ENCODE results near the gene IFI30. TPM values are rescaled to one million over a fixed set of nuclear protein-coding genes. Genes with fewer than 3 reads are reported as not detected.

The IFI30 gene
- total RNA-seq, 1 donor from 2014 or later: 22.8 TPM

DNA sequence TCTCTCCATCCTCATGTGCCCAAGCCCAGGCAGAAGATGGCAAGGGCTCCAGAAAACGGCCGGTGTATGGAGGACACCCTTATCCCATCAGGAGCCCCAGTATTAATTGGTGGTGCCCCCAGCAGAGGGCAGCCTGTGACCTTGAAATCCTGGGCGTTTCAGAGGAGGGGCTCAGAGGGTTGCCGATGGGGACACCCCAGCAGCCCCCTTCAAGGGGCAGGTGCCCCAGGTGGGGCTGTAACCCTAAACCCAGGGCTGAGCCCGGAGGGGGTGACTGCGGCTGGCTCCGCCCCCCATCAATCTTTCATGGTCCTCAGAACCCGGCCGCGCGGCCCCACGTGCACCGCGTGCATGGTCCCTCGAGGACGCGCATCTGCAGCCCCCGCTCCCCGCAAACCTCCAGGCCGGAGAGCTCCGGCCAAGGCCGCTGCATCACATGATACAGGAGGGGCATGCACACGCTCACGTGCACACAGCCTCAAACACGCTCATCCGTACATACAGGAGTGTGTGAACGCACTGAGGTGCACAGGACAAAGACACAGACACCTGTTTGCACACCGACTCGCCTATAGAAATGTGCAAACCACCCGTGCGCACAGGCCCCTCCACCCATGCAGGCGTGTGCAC is 29.3 kb downstream of the IFI30 start:
- Mint-ChIP-seq H3K27ac (peak overlapping the region; percentile 96), H3K4me3 (peak overlapping the region; percentile 96), H3K4me1 (ENCODE audit: unreplicated experiment) (peaks cover 8% of the 10 kb centered on the region), H3K27me3 (no peaks in the 10 kb centered on the region), H3K36me3 (peaks cover 8% of the 10 kb centered on the region), H3K9me3 (no peaks in the 10 kb centered on the region)
- DNase-seq (ENCODE audit: extremely low spot score, unreplicated experiment): no peak
- TF ChIP-seq, protein P1, sequence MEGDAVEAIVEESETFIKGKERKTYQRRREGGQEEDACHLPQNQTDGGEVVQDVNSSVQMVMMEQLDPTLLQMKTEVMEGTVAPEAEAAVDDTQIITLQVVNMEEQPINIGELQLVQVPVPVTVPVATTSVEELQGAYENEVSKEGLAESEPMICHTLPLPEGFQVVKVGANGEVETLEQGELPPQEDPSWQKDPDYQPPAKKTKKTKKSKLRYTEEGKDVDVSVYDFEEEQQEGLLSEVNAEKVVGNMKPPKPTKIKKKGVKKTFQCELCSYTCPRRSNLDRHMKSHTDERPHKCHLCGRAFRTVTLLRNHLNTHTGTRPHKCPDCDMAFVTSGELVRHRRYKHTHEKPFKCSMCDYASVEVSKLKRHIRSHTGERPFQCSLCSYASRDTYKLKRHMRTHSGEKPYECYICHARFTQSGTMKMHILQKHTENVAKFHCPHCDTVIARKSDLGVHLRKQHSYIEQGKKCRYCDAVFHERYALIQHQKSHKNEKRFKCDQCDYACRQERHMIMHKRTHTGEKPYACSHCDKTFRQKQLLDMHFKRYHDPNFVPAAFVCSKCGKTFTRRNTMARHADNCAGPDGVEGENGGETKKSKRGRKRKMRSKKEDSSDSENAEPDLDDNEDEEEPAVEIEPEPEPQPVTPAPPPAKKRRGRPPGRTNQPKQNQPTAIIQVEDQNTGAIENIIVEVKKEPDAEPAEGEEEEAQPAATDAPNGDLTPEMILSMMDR (conservative IDR thresholded peaks at IDR 0.05): peak; percentile 55

DNA sequence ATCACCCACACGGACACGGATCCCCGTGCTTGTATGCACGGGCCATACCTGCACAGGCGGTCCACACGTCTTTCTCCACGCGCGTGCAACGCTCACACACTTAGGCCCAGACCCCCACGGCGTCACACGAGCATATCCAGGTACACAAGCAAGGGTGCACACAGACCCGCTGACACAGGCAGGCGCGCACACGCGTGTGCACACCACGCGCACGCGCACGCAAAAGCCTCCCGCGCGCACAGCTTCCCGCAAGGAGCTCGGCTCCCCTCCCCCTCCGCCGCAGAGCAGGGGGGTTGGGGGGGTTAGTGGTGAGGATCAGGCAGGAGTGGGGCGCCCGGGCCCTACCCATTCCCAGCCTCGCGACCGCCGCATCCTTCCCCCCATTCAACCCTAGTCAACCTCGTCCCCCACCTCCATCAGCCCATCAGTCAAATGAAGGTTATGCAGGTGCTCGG is 29.8 kb downstream of the IFI30 start:
- no peak for DNase-seq (ENCODE audit: extremely low spot score, unreplicated experiment)
- Mint-ChIP-seq H3K27me3 (peaks cover 1% of the 10 kb centered on the region), H3K27ac (peak overlapping the region; percentile 96)

DNA sequence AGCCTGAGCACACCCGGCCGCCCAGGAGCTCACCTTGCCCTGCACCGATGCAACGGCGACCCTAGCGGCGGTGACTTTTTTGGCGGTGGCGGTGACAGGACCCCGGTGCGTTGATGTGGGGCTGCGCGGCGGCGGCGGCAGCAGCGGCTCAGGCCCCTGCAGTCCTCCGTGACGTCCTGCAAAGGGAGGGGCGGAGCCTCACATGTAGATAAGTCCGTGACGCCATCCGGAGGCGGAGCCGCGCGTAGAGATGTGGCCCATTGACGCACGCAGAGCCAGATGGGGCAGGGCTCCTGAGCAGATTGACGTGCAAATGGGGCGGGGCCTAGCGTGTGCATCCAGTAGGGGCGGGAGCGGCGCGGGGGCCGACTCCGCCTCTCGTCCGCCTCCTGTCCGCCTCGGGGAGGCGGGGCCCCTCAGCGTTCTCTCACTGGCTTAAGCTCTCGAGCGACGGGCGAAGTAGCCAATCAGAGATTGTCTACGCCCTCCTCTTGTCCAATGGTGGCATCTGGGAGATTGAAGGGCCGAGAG is 30.3 kb downstream of the IFI30 start, which contains the start of gene RAB3A:
TSS of gene RAB3A (minus strand) at position 180 of the 531 bp plus-strand sequence. CDS start 1,302 bp downstream, outside the sequence.
- Mint-ChIP-seq H3K27me3 (peaks cover 6% of the 10 kb centered on the region), H3K4me3 (peak within 1 kb of the TSS; percentile 96), H3K4me1 (ENCODE audit: unreplicated experiment) (peaks cover 8% of the 10 kb centered on the region), H3K27ac (peak within 1 kb of the TSS; percentile 96), H3K9me3 (no peaks in the 10 kb centered on the region), H3K36me3 (no peaks in the 10 kb centered on the region)
- TF ChIP-seq, protein P1 (conservative IDR thresholded peaks at IDR 0.05): peak; percentile 33
- DNase-seq (ENCODE audit: extremely low spot score, unreplicated experiment): peak; percentile 100

More for the DNA sequence above, 29.8 kb downstream of the IFI30 start:
- H3K4me3 Mint-ChIP-seq: peak overlapping the region; percentile 96
- TF ChIP-seq, protein P1 (conservative IDR thresholded peaks at IDR 0.05): no peak
- no peaks in the 10 kb centered on the region for H3K9me3 Mint-ChIP-seq
- H3K4me1 Mint-ChIP-seq (ENCODE audit: unreplicated experiment): peaks cover 8% of the 10 kb centered on the region
- H3K36me3 Mint-ChIP-seq: peaks cover 3% of the 10 kb centered on the region

DNA sequence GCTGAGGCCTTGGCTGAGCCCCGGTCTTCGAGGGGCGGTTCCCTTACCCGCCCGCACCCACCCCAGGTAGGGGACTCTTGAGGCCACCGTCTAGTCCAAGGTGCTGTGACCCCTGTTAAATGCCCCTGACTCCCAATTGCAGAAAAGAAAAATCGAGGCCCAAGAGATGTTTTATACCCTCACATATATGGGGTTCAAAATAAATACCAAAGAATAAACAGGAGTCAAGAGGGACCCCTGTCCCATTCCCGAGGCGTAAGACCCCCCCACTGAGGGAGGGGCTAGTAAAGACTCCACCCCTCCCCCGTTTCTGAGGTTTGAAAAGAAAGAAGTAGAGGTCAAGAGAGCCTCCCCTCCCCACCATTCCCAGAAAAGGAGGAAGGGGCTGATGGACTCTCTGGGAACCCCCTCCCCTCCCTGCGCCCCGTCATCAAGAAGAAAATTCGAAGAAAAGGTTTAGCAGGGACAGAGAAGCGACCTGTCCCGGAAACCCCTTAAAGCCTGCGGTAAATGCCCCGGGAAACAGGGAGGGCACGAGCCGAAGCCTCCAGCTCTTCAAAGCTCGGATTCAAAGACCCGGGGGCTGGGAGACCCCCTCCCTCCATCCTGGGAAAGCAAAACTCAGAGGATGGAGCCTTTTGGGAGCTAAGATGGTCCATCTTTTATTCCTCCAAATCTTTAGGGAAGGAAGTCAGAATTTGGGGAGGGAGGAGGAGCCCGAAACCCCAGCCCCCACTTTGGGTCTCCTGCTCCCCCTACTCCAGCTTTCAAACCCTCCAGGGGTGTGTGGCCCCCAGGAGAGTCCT is 31.0 kb downstream of the IFI30 start:
- H3K4me1 Mint-ChIP-seq (ENCODE audit: unreplicated experiment): peaks cover 8% of the 10 kb centered on the region
- DNase-seq (ENCODE audit: extremely low spot score, unreplicated experiment): no peak

DNA sequence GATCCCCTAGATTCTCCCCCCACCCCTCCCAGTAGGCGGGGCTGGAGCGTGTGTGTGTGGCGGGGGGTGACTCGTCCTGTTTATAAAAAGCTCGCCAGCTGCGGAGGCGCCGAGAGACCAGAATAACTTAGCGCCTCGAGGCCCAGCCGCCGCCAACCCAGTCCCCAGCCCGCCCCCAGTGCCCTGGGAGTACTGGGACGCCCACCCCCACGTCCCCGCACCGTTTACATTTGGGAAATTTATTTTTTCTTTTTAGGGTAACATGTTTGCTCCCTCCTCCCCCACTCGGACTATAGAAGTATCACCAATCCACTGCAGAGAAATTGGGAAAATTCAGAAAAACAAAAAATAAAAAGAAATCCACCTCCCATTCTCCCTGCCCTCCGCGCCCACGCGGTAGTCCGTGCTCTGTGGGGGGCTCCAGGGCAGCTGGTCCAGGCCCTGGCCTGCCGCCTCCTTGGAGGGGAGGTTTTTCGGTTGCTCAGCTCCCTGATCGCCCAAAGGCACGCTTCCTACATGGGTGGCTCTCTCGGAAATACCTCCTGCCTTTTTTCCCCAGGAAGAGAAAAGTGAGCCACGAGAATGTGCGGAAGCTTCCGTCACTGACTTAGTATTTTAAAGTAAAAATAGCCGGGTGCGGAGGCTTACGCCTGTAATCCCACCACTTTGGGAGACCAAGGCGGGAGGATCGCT is 31.7 kb downstream of the IFI30 start:
- peaks cover 8% of the 10 kb centered on the region for H3K4me1 Mint-ChIP-seq (ENCODE audit: unreplicated experiment)
- no peaks in the 10 kb centered on the region for H3K9me3 Mint-ChIP-seq
- TF ChIP-seq, protein P1 (conservative IDR thresholded peaks at IDR 0.05): no peak
- peak overlapping the region; percentile 96 for H3K27ac Mint-ChIP-seq
- H3K4me3 Mint-ChIP-seq: peak overlapping the region; percentile 96
- no peaks in the 10 kb centered on the region for H3K36me3 Mint-ChIP-seq
- peaks cover 11% of the 10 kb centered on the region for H3K27me3 Mint-ChIP-seq
- DNase-seq (ENCODE audit: extremely low spot score, unreplicated experiment): no peak

More for the DNA sequence above, 31.0 kb downstream of the IFI30 start:
- TF ChIP-seq, protein P1 (conservative IDR thresholded peaks at IDR 0.05): no peak
- no peaks in the 10 kb centered on the region for H3K36me3 Mint-ChIP-seq
- peak overlapping the region; percentile 96 for H3K4me3 Mint-ChIP-seq
- peak overlapping the region; percentile 96 for H3K27ac Mint-ChIP-seq
- H3K27me3 Mint-ChIP-seq: peaks cover 6% of the 10 kb centered on the region
- no peaks in the 10 kb centered on the region for H3K9me3 Mint-ChIP-seq

Data from type B pancreatic cell (in vitro differentiated cells).